H1 (cell line): ENCODE measurements around the gene FCMR.

Source experiments
- CEBPB ChIP-seq: IDR thresholded peaks from 2 replicates; pipeline ENCODE4 v1.6.1; 2012; ENCODE audit warnings: low read depth, low read length
- CREB1 ChIP-seq: IDR thresholded peaks from 2 replicates; pipeline ENCODE4 v1.6.1; 2012; ENCODE audit warnings: inconsistent platforms
- POLR2A ChIP-seq, 2 experiments: IDR thresholded peaks; 1 replicate in 1 of 2; 2 replicates in 1 of 2; pipeline ENCODE4 v1.6.1; 2011; ENCODE audit warnings: low read depth in 2 of 2, low read length in 2 of 2, mild to moderate bottlenecking in 2 of 2; ENCODE audit errors: control extremely low read depth in 1 of 2
- TF ChIP-seq, protein P1 (sequence below): fragments of 300-600 bp; sonication (generic); IDR thresholded peaks from 2 replicates; pipeline ENCODE4 v1.7.1; 2012; ENCODE audit warnings: low read length, moderate library complexity, mild to moderate bottlenecking, inconsistent platforms; ENCODE audit not compliant: insufficient replicate concordance
- TF ChIP-seq, protein P2 (sequence below), 3 experiments: IDR thresholded peaks; 1 replicate in 2 of 3; 2 replicates in 1 of 3; pipeline versions ENCODE4 v1.5.1 to v1.6.1; 2011; ENCODE audit warnings: low read length in 3 of 3, mild to moderate bottlenecking in 3 of 3, inconsistent platforms in 2 of 3, low read depth in 1 of 3, moderate library complexity in 1 of 3; ENCODE audit not compliant: insufficient read depth in 1 of 3; ENCODE audit errors: control extremely low read depth in 1 of 3

DNA sequence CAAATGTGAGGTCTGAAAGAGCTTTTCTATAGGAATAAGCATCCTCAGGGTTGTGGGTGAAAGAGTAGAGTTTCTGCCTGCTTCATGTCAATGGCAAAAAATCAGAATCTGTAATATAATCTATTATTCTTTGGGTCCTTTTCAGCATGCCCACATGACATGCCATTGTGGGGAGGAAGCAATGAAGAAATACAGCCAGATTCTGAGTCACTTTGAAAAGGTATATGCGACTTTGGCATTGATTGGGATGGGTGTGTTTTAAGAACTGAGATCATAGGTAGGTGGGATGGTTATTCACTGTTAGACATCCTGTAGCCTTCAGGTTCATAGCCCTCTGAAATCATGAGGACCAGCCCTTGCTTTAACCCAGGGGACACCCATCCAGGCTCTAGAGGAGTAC, 54.5 kb downstream of the FCMR start:
- TF ChIP-seq POLR2A (IDR thresholded peaks at IDR 0.05; ENCODE audit: control extremely low read depth in 1 of 2, low read depth in 2 of 2, low read length in 2 of 2) (no peak), CEBPB (no peak), CREB1 (no peak)
- TF ChIP-seq, protein P1, sequence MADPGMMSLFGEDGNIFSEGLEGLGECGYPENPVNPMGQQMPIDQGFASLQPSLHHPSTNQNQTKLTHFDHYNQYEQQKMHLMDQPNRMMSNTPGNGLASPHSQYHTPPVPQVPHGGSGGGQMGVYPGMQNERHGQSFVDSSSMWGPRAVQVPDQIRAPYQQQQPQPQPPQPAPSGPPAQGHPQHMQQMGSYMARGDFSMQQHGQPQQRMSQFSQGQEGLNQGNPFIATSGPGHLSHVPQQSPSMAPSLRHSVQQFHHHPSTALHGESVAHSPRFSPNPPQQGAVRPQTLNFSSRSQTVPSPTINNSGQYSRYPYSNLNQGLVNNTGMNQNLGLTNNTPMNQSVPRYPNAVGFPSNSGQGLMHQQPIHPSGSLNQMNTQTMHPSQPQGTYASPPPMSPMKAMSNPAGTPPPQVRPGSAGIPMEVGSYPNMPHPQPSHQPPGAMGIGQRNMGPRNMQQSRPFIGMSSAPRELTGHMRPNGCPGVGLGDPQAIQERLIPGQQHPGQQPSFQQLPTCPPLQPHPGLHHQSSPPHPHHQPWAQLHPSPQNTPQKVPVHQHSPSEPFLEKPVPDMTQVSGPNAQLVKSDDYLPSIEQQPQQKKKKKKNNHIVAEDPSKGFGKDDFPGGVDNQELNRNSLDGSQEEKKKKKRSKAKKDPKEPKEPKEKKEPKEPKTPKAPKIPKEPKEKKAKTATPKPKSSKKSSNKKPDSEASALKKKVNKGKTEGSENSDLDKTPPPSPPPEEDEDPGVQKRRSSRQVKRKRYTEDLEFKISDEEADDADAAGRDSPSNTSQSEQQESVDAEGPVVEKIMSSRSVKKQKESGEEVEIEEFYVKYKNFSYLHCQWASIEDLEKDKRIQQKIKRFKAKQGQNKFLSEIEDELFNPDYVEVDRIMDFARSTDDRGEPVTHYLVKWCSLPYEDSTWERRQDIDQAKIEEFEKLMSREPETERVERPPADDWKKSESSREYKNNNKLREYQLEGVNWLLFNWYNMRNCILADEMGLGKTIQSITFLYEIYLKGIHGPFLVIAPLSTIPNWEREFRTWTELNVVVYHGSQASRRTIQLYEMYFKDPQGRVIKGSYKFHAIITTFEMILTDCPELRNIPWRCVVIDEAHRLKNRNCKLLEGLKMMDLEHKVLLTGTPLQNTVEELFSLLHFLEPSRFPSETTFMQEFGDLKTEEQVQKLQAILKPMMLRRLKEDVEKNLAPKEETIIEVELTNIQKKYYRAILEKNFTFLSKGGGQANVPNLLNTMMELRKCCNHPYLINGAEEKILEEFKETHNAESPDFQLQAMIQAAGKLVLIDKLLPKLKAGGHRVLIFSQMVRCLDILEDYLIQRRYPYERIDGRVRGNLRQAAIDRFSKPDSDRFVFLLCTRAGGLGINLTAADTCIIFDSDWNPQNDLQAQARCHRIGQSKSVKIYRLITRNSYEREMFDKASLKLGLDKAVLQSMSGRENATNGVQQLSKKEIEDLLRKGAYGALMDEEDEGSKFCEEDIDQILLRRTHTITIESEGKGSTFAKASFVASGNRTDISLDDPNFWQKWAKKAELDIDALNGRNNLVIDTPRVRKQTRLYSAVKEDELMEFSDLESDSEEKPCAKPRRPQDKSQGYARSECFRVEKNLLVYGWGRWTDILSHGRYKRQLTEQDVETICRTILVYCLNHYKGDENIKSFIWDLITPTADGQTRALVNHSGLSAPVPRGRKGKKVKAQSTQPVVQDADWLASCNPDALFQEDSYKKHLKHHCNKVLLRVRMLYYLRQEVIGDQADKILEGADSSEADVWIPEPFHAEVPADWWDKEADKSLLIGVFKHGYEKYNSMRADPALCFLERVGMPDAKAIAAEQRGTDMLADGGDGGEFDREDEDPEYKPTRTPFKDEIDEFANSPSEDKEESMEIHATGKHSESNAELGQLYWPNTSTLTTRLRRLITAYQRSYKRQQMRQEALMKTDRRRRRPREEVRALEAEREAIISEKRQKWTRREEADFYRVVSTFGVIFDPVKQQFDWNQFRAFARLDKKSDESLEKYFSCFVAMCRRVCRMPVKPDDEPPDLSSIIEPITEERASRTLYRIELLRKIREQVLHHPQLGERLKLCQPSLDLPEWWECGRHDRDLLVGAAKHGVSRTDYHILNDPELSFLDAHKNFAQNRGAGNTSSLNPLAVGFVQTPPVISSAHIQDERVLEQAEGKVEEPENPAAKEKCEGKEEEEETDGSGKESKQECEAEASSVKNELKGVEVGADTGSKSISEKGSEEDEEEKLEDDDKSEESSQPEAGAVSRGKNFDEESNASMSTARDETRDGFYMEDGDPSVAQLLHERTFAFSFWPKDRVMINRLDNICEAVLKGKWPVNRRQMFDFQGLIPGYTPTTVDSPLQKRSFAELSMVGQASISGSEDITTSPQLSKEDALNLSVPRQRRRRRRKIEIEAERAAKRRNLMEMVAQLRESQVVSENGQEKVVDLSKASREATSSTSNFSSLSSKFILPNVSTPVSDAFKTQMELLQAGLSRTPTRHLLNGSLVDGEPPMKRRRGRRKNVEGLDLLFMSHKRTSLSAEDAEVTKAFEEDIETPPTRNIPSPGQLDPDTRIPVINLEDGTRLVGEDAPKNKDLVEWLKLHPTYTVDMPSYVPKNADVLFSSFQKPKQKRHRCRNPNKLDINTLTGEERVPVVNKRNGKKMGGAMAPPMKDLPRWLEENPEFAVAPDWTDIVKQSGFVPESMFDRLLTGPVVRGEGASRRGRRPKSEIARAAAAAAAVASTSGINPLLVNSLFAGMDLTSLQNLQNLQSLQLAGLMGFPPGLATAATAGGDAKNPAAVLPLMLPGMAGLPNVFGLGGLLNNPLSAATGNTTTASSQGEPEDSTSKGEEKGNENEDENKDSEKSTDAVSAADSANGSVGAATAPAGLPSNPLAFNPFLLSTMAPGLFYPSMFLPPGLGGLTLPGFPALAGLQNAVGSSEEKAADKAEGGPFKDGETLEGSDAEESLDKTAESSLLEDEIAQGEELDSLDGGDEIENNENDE = no peak
- TF ChIP-seq, protein P2, sequence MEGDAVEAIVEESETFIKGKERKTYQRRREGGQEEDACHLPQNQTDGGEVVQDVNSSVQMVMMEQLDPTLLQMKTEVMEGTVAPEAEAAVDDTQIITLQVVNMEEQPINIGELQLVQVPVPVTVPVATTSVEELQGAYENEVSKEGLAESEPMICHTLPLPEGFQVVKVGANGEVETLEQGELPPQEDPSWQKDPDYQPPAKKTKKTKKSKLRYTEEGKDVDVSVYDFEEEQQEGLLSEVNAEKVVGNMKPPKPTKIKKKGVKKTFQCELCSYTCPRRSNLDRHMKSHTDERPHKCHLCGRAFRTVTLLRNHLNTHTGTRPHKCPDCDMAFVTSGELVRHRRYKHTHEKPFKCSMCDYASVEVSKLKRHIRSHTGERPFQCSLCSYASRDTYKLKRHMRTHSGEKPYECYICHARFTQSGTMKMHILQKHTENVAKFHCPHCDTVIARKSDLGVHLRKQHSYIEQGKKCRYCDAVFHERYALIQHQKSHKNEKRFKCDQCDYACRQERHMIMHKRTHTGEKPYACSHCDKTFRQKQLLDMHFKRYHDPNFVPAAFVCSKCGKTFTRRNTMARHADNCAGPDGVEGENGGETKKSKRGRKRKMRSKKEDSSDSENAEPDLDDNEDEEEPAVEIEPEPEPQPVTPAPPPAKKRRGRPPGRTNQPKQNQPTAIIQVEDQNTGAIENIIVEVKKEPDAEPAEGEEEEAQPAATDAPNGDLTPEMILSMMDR (IDR thresholded peaks at IDR 0.05; ENCODE audit: control extremely low read depth in 1 of 3, insufficient read depth in 1 of 3, low read depth in 1 of 3, low read length in 3 of 3) = no peak
